BJ (cell line): ENCODE results near the gene RYR3. TPM values are rescaled to one million over a fixed set of nuclear protein-coding genes. Genes with fewer than 3 reads are reported as not detected.

ENCODE experiments used
- CTCF ChIA-PET: fragments of 350-600 bp; formaldehyde crosslinking; extraction: SDS; loops from one replicate; lab custom pipeline; 2021; ENCODE audit warnings: antibody characterized with exemption, inconsistent platforms; lab: Yijun Ruan, JAX
- POLR2A ChIA-PET: fragments of 300-600 bp; sonication (Branson Sonifier 250); formaldehyde crosslinking; extraction: SDS; loops from one replicate; lab custom pipeline; 2021; ENCODE audit warnings: antibody characterized with exemption; lab: Charles Lee
- DNase-seq: peaks from one replicate; pipeline ENCODE4 v3.0.0-alpha.2; 2011; ENCODE audit warnings: low read depth
- H3K27me3 ChIP-seq: 2 replicates; pipeline ENCODE4 v1.6.0; 2011; ENCODE audit warnings: low read length; ENCODE audit not compliant: control insufficient read depth, insufficient read depth
- H3K36me3 ChIP-seq: 2 replicates; pipeline ENCODE4 v1.5.1; 2011; ENCODE audit warnings: low read length; ENCODE audit not compliant: control insufficient read depth, insufficient read depth
- H3K4me3 ChIP-seq: 2 replicates; pipeline ENCODE4 v1.5.1; 2011; ENCODE audit warnings: low read depth, mild to moderate bottlenecking, control low read depth, low read length
- polyA plus RNA-seq: library from polyadenylated mRNA; depleted of rRNA; stranded (reverse); fragments of >200 nt; gene quantifications from 2 replicates; pipeline ENCODE4 v1.2.3, GENCODE V29; 2011
- TF ChIP-seq, protein P1 (sequence below): IDR thresholded peaks from 2 replicates; pipeline ENCODE4 v1.5.1; 2011; ENCODE audit warnings: low read depth, mild to moderate bottlenecking, control low read depth, inconsistent platforms, low read length, moderate library complexity; ENCODE audit not compliant: insufficient read depth

The RYR3 gene
- polyA plus RNA-seq, 1 experiment, result not detected

DNA sequence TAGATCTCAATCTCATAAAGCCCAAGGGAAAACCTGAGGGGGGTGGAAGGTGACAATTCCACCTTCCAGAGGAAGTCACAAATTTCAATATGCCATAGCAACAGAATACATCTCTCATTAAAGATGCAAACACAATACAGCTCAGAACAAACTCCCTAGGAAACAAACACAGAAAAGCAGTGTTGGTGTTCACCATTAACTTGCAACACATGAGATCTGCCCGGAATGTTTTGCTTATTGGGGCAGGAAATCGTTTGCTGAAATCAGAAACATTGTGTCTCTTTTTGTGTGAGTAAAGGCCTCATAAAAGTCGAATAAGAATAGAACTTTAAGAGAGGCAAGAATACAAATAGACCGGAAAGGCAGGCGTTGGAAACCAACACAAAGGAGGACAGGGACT is 5.8 kb upstream of the RYR3 start:
- POLR2A ChIA-PET, result no interaction called here
- Histone ChIP-seq H3K27me3 (peaks cover 9% of the 10 kb centered on the region), H3K36me3 (no peaks in the 10 kb centered on the region), H3K4me3 (no peak overlapping the region)
- CTCF ChIA-PET, result interaction anchor here (1.2 kb wide), 1 partner anchor 396 kb away, joined by 3 read pairs; no protein-coding TSS in a partner anchor
- no peak for DNase-seq
- TF ChIP-seq, protein P1, sequence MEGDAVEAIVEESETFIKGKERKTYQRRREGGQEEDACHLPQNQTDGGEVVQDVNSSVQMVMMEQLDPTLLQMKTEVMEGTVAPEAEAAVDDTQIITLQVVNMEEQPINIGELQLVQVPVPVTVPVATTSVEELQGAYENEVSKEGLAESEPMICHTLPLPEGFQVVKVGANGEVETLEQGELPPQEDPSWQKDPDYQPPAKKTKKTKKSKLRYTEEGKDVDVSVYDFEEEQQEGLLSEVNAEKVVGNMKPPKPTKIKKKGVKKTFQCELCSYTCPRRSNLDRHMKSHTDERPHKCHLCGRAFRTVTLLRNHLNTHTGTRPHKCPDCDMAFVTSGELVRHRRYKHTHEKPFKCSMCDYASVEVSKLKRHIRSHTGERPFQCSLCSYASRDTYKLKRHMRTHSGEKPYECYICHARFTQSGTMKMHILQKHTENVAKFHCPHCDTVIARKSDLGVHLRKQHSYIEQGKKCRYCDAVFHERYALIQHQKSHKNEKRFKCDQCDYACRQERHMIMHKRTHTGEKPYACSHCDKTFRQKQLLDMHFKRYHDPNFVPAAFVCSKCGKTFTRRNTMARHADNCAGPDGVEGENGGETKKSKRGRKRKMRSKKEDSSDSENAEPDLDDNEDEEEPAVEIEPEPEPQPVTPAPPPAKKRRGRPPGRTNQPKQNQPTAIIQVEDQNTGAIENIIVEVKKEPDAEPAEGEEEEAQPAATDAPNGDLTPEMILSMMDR, result no peak

- Histone ChIP-seq H3K4me3 (no peak overlapping the region), H3K36me3 (no peaks in the 10 kb centered on the region), H3K27me3 (peaks cover 18% of the 10 kb centered on the region)
- ChIA-PET CTCF (interaction anchor here (1.0 to 1.7 kb wide), 3 partner anchors 17 to 391 kb away, joined by 3 to 6 read pairs (median 3); no protein-coding TSS in a partner anchor), POLR2A (no interaction called here)
- DNase-seq, result no peak
- TF ChIP-seq, protein P1, result no peak
Measured at GRCh38 chr15:33309602-33310276, 1.0 kb upstream of the RYR3 start.

DNA sequence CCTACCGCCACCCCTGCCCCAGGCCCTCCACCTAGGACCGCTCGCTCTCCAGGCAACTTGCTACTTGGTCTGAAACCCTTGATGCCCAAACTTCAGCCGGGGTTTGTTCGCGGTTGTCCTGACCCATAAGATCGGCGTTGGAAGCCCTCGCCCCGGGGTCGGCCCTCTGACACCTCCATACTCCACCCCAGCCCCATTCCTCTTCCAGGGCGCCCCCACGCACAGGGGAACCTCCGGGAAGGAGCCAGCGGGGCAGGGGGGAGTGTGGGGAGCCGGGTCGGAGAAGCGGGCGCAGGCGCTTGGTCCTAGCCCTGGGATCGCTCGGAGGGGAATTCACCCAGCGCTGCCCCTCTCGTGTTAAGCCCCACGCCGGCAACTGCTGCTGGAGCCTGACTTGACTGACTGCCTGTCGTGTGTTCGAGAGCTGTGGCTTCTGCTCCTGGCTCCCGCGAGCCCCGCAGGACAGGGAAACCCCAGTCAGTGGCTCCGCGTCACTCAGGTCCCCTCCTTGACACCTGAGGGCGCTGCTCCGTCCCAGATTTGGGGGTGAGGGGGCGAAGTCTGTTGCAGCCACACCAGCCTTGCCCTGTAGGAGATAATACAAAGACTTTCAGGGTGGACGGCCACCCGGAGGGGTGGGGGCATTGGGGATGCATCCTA is 675 bp downstream of the RYR3 start:
- Histone ChIP-seq H3K36me3 (no peaks in the 10 kb centered on the region), H3K4me3 (no peak overlapping the region), H3K27me3 (peaks cover 15% of the 10 kb centered on the region)
- no peak for DNase-seq
- POLR2A ChIA-PET, result no interaction called here
- CTCF ChIA-PET, result no interaction called here
- TF ChIP-seq, protein P1, result no peak

- DNase-seq, result no peak
- H3K4me3 ChIP-seq, result no peak overlapping the region
- H3K27me3 ChIP-seq, result peaks cover 15% of the 10 kb centered on the region
- ChIA-PET CTCF (interaction anchor here (0.9 to 1.2 kb wide), 2 partner anchors 21 to 423 kb away, joined by 3 to 4 read pairs; no protein-coding TSS in a partner anchor), POLR2A (no interaction called here)
- TF ChIP-seq, protein P1, result no peak
- H3K36me3 ChIP-seq, result no peaks in the 10 kb centered on the region
Measured at GRCh38 chr15:33313491-33313890, 2.7 kb downstream of the RYR3 start.

DNA sequence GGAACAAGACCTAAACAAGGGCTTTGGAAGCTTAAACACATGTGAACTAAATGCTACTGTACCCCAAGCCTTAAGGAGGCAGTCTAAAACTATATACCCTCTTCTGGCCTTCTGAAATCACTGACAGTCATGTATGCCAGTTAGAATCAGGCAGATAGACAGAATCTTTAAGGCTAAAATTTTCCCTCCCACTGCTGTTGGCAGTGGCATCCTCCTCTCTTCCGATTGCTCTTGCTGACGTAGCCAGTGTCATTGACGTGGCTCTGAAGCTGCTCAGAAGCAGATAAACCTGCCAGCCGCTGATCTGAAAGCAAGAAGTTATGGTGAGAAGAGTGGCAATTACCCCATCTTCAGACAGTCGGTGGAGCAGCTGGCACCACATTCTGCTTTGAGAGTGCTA is 3.3 kb downstream of the RYR3 start:
- POLR2A ChIA-PET, result interaction anchor here (0.6 kb wide), 1 partner anchor 60 kb away, joined by 3 read pairs; no protein-coding TSS in a partner anchor

More for the DNA sequence above, 3.3 kb downstream of the RYR3 start:
- H3K36me3 ChIP-seq, result no peaks in the 10 kb centered on the region
- TF ChIP-seq, protein P1, result no peak
- no peak overlapping the region for H3K4me3 ChIP-seq
- CTCF ChIA-PET, result interaction anchor here (0.9 kb wide), 1 partner anchor 423 kb away, joined by 3 read pairs; no protein-coding TSS in a partner anchor
- peaks cover 15% of the 10 kb centered on the region for H3K27me3 ChIP-seq
- DNase-seq, result no peak
